UCSD-AML1 (cell line): ENCODE results near the gene PIK3C3.
A peak's percentile ranks its signal among the peaks of the same experiment; 100 is the strongest.
"Not testable (repeated sequence)": the region's sequence is repeated elsewhere in the genome, so short reads cannot be mapped to it uniquely, and the experiment has no call there.

Source experiments
- DNase-seq: peaks from one replicate; lab custom pipeline; 2025; ENCODE audit not compliant: unreplicated experiment; lab: John Stamatoyannopoulos, UW

Gene PIK3C3

GRCh38 chr18:42018831-42019230 lies 63.8 kb downstream of the PIK3C3 start:
- no peak for DNase-seq

GRCh38 chr18:42024131-42024530 lies 69.1 kb downstream of the PIK3C3 start:
- DNase-seq, result no peak

- DNase-seq, result no peak
These were observed 70.5 kb downstream of the PIK3C3 start for GRCh38 chr18:42025491-42025890.

GRCh38 chr18:42025974-42026625 lies 71.1 kb downstream of the PIK3C3 start:
- DNase-seq, result no peak

- peak; percentile 6 for DNase-seq
These were observed 73.3 kb downstream of the PIK3C3 start for GRCh38 chr18:42028247-42028832.

GRCh38 chr18:42029092-42029491 lies 74.1 kb downstream of the PIK3C3 start:
- DNase-seq, result no peak

GRCh38 chr18:42030586-42031182 lies 75.7 kb downstream of the PIK3C3 start:
- DNase-seq, result peak; percentile 13

GRCh38 chr18:42032447-42032846 lies 77.4 kb downstream of the PIK3C3 start:
- DNase-seq, result no peak

- no peak for DNase-seq
These were observed 78.2 kb downstream of the PIK3C3 start for GRCh38 chr18:42033137-42033810.

GRCh38 chr18:42038936-42039335 lies 83.9 kb downstream of the PIK3C3 start:
- no peak for DNase-seq

GRCh38 chr18:42039396-42039795 lies 84.4 kb downstream of the PIK3C3 start:
- no peak for DNase-seq

GRCh38 chr18:42041793-42042192 lies 86.8 kb downstream of the PIK3C3 start:
- no peak for DNase-seq

- no peak for DNase-seq
These were observed 90.3 kb downstream of the PIK3C3 start for GRCh38 chr18:42045346-42045745.

- no peak for DNase-seq
These were observed 92.7 kb downstream of the PIK3C3 start for GRCh38 chr18:42047721-42048120.

GRCh38 chr18:42048158-42048557 lies 93.1 kb downstream of the PIK3C3 start:
- no peak for DNase-seq

GRCh38 chr18:42049536-42049935 lies 94.5 kb downstream of the PIK3C3 start:
- DNase-seq, result not testable (repeated sequence)

- no peak for DNase-seq
These were observed 96.4 kb downstream of the PIK3C3 start for GRCh38 chr18:42051411-42051810.

- DNase-seq, result no peak
These were observed 97.2 kb downstream of the PIK3C3 start for GRCh38 chr18:42052122-42052708.

GRCh38 chr18:42053188-42053781 lies 98.3 kb downstream of the PIK3C3 start:
- DNase-seq, result peak; percentile 12

- no peak for DNase-seq
These were observed 109.1 kb downstream of the PIK3C3 start for GRCh38 chr18:42064109-42064508.

- no peak for DNase-seq
These were observed 112.5 kb downstream of the PIK3C3 start for GRCh38 chr18:42067518-42067917.
